HepG2 (cell line): ENCODE data around the gene KRTAP19-8. TPM values are rescaled to one million over a fixed set of nuclear protein-coding genes. Genes with fewer than 3 reads are reported as not detected.
A peak's percentile ranks its signal among the peaks of the same experiment; 100 is the strongest.

Source experiments
- ATAC-seq: fragments of 200-7000 bp; cut with Tn5 transposase; 3 replicates; pipeline ENCODE4 v1.9.1; 2020; ENCODE audit warnings: mild to moderate bottlenecking, moderate library complexity
- BruUV-seq: library from RNA; stranded (reverse); fragments of 400-500 nt; replicated peaks from 2 replicates; lab custom pipeline; 2021; lab: Mats Ljungman, UMichigan
- CTCF ChIA-PET: fragments of 300-600 bp; formaldehyde crosslinking; extraction: SDS; loops from one replicate; lab custom pipeline; 2021; ENCODE audit warnings: low total read pairs, inconsistent platforms, low intra/inter-chr PET ratio; lab: Yijun Ruan, JAX
- POLR2A ChIA-PET: fragments of 350-600 bp; sonication (Branson Sonifier 250); formaldehyde crosslinking; loops from one replicate; lab custom pipeline; 2020; ENCODE audit warnings: antibody characterized with exemption, inconsistent platforms; lab: Yijun Ruan, JAX
- DNase-seq: peaks from one replicate; pipeline ENCODE4 v3.0.0-alpha.2; 2015; ENCODE audit warnings: low spot score
- FAIRE-seq: peaks from 3 replicates; lab custom pipeline; 2011; peaks lifted over from hg19 to GRCh38; lab: Jason Lieb, UNC
- H2AFZ ChIP-seq: one replicate; pipeline ENCODE4 v1.6.1; 2011; ENCODE audit warnings: low read length, inconsistent platforms
- H3K27ac ChIP-seq: fragments of 300-600 bp; 3 replicates; pipeline ENCODE4 v1.8.0; 2011; ENCODE audit warnings: mixed run types, mild to moderate bottlenecking, mixed read lengths, low read length, inconsistent platforms; ENCODE audit not compliant: insufficient read depth; ENCODE audit errors: extremely low read length
- H3K27me3 ChIP-seq, 2 experiments: fragments of 200-600 bp in 1 of 2; 2 replicates in 1 of 2; 3 replicates in 1 of 2; pipeline versions ENCODE4 v1.6.0 to v1.8.0; 2011; ENCODE audit warnings: low read length in 2 of 2, mild to moderate bottlenecking in 2 of 2, moderate library complexity in 2 of 2, inconsistent platforms in 1 of 2; ENCODE audit not compliant: insufficient read depth in 2 of 2, control insufficient read depth in 1 of 2
- H3K36me3 ChIP-seq, 2 experiments: fragments of 200-600 bp in 1 of 2; replicated peaks in 1 of 2; 2 replicates in 1 of 2; 3 replicates in 1 of 2; pipeline versions ENCODE4 v1.5.1 to v1.8.0; 2011; ENCODE audit warnings: low read length in 2 of 2, inconsistent platforms in 1 of 2; ENCODE audit not compliant: insufficient read depth in 2 of 2, control insufficient read depth in 1 of 2
- H3K4me1 ChIP-seq: 2 replicates; pipeline ENCODE4 v1.5.1; 2012; ENCODE audit warnings: low read length, inconsistent platforms; ENCODE audit not compliant: insufficient read depth
- H3K4me2 ChIP-seq: 2 replicates; pipeline ENCODE4 v1.6.0; 2011; ENCODE audit warnings: low read depth, low read length, inconsistent platforms
- H3K4me3 ChIP-seq, 3 experiments: fragments of 200-600 bp in 1 of 3; sonication (generic), shearing (Covaris generic) in 1 of 3; replicated peaks in 1 of 3; 2 replicates each; pipeline ENCODE4 v1.5.1; 2011 to 2016; ENCODE audit warnings: low read length in 3 of 3, inconsistent platforms in 2 of 3, low read depth in 2 of 3, mild to moderate bottlenecking in 2 of 3, control low read depth in 1 of 3, mixed read lengths in 1 of 3; ENCODE audit not compliant: insufficient read depth in 1 of 3
- H3K79me2 ChIP-seq: one replicate; pipeline ENCODE4 v1.6.1; 2011; ENCODE audit warnings: low read length, inconsistent platforms; ENCODE audit not compliant: insufficient read depth
- H3K9ac ChIP-seq: 2 replicates; pipeline ENCODE4 v1.6.0; 2011; ENCODE audit warnings: mild to moderate bottlenecking, low read depth, low read length, inconsistent platforms; ENCODE audit not compliant: insufficient read depth
- H3K9me3 ChIP-seq: 2 replicates; pipeline ENCODE4 v1.5.1; 2012; ENCODE audit warnings: mild to moderate bottlenecking, low read length
- H4K20me1 ChIP-seq: 2 replicates; pipeline ENCODE4 v1.6.0; 2011; ENCODE audit warnings: inconsistent platforms, mild to moderate bottlenecking, low read length, moderate library complexity; ENCODE audit not compliant: insufficient read depth
- ARID5B ChIP-seq: IDR thresholded peaks from 2 replicates; pipeline ENCODE4 v1.4.0; 2020; ENCODE audit warnings: mild to moderate bottlenecking, missing genetic modification reagents
- CEBPB ChIP-seq: IDR thresholded peaks from 2 replicates; pipeline ENCODE4 v1.6.1; 2011; ENCODE audit warnings: low read depth, low read length, improper control_type of control experiment, borderline replicate concordance
- CEBPG ChIP-seq: IDR thresholded peaks from 2 replicates; pipeline ENCODE4 v1.6.1; 2016
- DBP ChIP-seq: sonication (generic); formaldehyde crosslinking; IDR thresholded peaks from 2 replicates; pipeline ENCODE4 v1.4.0; 2020; ENCODE audit warnings: missing genetic modification reagents; ENCODE audit errors: not compliant biosample characterization
- GLI4 ChIP-seq: sonication (generic); formaldehyde crosslinking; IDR thresholded peaks from 2 replicates; pipeline ENCODE4 v1.5.1; 2020; ENCODE audit warnings: missing genetic modification reagents, mild to moderate bottlenecking, moderate library complexity, borderline replicate concordance
- HNF4A ChIP-seq: sonication (generic); formaldehyde crosslinking; IDR thresholded peaks from 2 replicates; pipeline ENCODE4 v1.4.0; 2020; ENCODE audit warnings: missing genetic modification reagents
- KLF11 ChIP-seq: IDR thresholded peaks from 2 replicates; pipeline ENCODE4 v1.6.1; 2016; ENCODE audit warnings: missing compliant biosample characterization
- RARA ChIP-seq: IDR thresholded peaks from 2 replicates; pipeline ENCODE4 v1.6.1; 2016; ENCODE audit warnings: missing genetic modification reagents, missing compliant biosample characterization
- RCOR2 ChIP-seq: IDR thresholded peaks from 2 replicates; pipeline ENCODE4 v1.6.1; 2016; ENCODE audit warnings: missing biosample characterization, missing genetic modification reagents
- SALL1 ChIP-seq: sonication (generic); formaldehyde crosslinking; IDR thresholded peaks from 2 replicates; pipeline ENCODE4 v1.8.0; 2022; ENCODE audit warnings: mild to moderate bottlenecking, missing genetic modification reagents
- SOX6 ChIP-seq, 2 experiments: fragments of 450-650 bp in 1 of 2; sonication (generic) in 1 of 2; formaldehyde crosslinking in 1 of 2; IDR thresholded peaks; 2 replicates each; pipeline versions ENCODE4 v1.4.0 to v1.6.1; 2017 to 2020; ENCODE audit warnings: antibody characterized with exemption in 1 of 2, mild to moderate bottlenecking in 1 of 2, missing genetic modification reagents in 1 of 2
- TFAP4 ChIP-seq: sonication (generic); IDR thresholded peaks from 2 replicates; pipeline ENCODE4 v1.6.1; 2016; ENCODE audit warnings: low read depth, borderline replicate concordance
- whole genome bisulfite sequencing: methylation state at CpG from one replicate; pipeline ENCODE4 v1.1.6; 2017; ENCODE audit warnings: low lambda C conversion rate; 5-methylcytosine and 5-hydroxymethylcytosine counted together
- in situ Hi-C: cut with HindIII; loops from 2 replicates; pipeline ENCODE4 v1.10.0; 2017; ENCODE audit warnings: low pct_unique_long_range_greater_than_20kb; ENCODE audit not compliant: extremely low pct_ligation_motif_present
- intact Hi-C: fragments of 100-400 bp; cut with micrococcal nuclease; formaldehyde crosslinking; loops from one replicate; pipeline ENCODE4 v1.10.0; 2022; ENCODE audit not compliant: unreplicated experiment
- polyA plus RNA-seq, 8 experiments: library from polyadenylated mRNA; depleted of rRNA in 3 of 8; stranded (reverse) in 7 of 8; unstranded in 1 of 8; fragments of >200 nt; fragmentation: Illumina TruSeq in 4 of 8; extraction: Trizol in 4 of 8; gene quantifications; 2 replicates each; pipeline versions ENCODE4 v1.2.1 to v1.2.3, GENCODE V29; 2011 to 2016; ENCODE audit warnings: low read depth in 4 of 8, missing spikeins in 1 of 8, mixed read lengths in 1 of 8; ENCODE audit not compliant: insufficient read depth in 1 of 8
- total RNA-seq, 5 experiments: library from RNA; depleted of rRNA; stranded (reverse); fragments of >200 nt; fragmentation: Illumina TruSeq; extraction: Trizol; gene quantifications; 2 replicates each; pipeline ENCODE4 v1.2.3, GENCODE V29; 2016; ENCODE audit warnings: low read depth in 1 of 5

Gene KRTAP19-8
- total and polyA plus RNA-seq, 2 of the 13 experiments (the other 11 are each of a cell fraction or from before 2014, with no cell fraction given) = not detected

- intact Hi-C loops = no loop called here
- BruUV-seq = no TSS peak
- H4K20me1 ChIP-seq = no peaks in the 10 kb centered on the region
- WGBS = 0% methylated on average over 6 of the region's 6 CpGs
- TF ChIP-seq CEBPB = peak; percentile 70; the same call in 1 of the 2 replicates
- TF ChIP-seq SOX6 (IDR thresholded peaks at IDR 0.05) = no peak
- no peak for TF ChIP-seq SOX6 (CRISPR knock-in tag; IDR thresholded peaks at IDR 0.05)
- TF ChIP-seq HNF4A = peak; percentile 75
- no peak for TF ChIP-seq DBP
- TF ChIP-seq RCOR2 (CRISPR knock-in tag) = no peak
- TF ChIP-seq CEBPG = peak; percentile 41; the same call in 1 of the 2 replicates
- TF ChIP-seq GLI4 (CRISPR knock-in tag) = no peak
- peak; percentile 39 for TF ChIP-seq ARID5B (CRISPR knock-in tag)
- TF ChIP-seq KLF11 = no peak
- peak; percentile 48; the same call in 1 of the 2 replicates for TF ChIP-seq TFAP4
- TF ChIP-seq SALL1 (CRISPR knock-in tag) = no peak
- peak; percentile 30; the same call in 1 of the 2 replicates for TF ChIP-seq RARA (CRISPR knock-in tag)
- TF ChIP-seq, all 625 proteins: peak for 6
- H3K4me3 ChIP-seq = no peak overlapping the region
- ATAC-seq = peak; percentile 50
- no peak overlapping the region for H3K4me2 ChIP-seq
- DNase-seq = peak; percentile 32
- ChIA-PET CTCF (no interaction called here), POLR2A (no interaction called here)
- in situ Hi-C loops = loop anchor here (25.0 kb wide), 3 partner anchors 747 to 1997 kb away; partner anchors contain the start of genes KRTAP23-1 and KRTAP27-1
- no peak for FAIRE-seq
- no peaks in the 10 kb centered on the region for H3K79me2 ChIP-seq
- no peaks in the 10 kb centered on the region for H3K27me3 ChIP-seq
- no peak overlapping the region for H2AFZ ChIP-seq
- H3K36me3 ChIP-seq = no peaks in the 10 kb centered on the region
- H3K27ac ChIP-seq = no peak overlapping the region
- peaks cover 7% of the 10 kb centered on the region; the same call in 1 of the 2 replicates for H3K4me1 ChIP-seq
- H3K9me3 ChIP-seq = 0 out of 2 replicates have a peak, but pooled peaks cover 5% of the 10 kb centered on the region
- H3K9ac ChIP-seq = no peak overlapping the region
Observed at GRCh38 chr21:31084689-31085088, 46.4 kb upstream of the KRTAP19-8 start.
